ENCODE data around the gene SYTL2.

- TF ChIP-seq CTCF (conservative IDR thresholded peaks at IDR 0.05; ENCODE audit: low read length) (no peak), EZH2phosphoT487 (IDR thresholded peaks at IDR 0.05; ENCODE audit: borderline replicate concordance) (no peak)
Measured at GRCh38 chr11:85698195-85698594, 112.7 kb downstream of the SYTL2 start.
